ENCODE data around the gene SLF2.

SLF2 gene

DNA sequence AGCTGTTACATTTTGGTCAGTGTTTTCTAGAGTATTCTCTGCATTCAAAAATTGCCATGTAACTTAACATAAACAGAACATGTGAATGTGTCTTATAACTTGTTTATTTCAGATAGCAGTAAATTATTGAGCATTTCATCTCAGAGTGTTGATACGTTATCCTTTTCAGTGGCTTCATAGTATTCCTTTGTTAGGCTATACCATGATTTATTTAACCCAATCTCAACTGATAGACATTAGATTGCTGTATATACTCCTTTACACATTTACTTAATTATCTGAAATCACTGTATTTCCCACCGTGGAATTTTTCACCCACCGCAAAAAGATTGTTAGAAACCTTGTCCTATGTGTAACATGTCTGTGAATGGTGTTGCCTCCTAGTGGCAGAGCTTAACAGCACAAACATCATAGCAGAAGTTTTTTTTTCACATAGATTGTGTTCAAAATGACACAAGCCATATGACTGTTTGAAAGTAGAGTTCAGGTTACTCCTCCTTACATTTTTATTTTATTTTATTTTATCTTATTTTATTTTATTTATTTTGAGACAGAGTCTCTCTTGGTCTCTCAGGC, 21.4 kb downstream of the SLF2 start:
- TF ChIP-seq, protein P1, sequence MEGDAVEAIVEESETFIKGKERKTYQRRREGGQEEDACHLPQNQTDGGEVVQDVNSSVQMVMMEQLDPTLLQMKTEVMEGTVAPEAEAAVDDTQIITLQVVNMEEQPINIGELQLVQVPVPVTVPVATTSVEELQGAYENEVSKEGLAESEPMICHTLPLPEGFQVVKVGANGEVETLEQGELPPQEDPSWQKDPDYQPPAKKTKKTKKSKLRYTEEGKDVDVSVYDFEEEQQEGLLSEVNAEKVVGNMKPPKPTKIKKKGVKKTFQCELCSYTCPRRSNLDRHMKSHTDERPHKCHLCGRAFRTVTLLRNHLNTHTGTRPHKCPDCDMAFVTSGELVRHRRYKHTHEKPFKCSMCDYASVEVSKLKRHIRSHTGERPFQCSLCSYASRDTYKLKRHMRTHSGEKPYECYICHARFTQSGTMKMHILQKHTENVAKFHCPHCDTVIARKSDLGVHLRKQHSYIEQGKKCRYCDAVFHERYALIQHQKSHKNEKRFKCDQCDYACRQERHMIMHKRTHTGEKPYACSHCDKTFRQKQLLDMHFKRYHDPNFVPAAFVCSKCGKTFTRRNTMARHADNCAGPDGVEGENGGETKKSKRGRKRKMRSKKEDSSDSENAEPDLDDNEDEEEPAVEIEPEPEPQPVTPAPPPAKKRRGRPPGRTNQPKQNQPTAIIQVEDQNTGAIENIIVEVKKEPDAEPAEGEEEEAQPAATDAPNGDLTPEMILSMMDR (IDR thresholded peaks at IDR 0.05; ENCODE audit: low read depth, low read length) = peak; percentile 42
- no peak for DNase-seq (ENCODE audit: extremely low read depth, low read depth)

DNA sequence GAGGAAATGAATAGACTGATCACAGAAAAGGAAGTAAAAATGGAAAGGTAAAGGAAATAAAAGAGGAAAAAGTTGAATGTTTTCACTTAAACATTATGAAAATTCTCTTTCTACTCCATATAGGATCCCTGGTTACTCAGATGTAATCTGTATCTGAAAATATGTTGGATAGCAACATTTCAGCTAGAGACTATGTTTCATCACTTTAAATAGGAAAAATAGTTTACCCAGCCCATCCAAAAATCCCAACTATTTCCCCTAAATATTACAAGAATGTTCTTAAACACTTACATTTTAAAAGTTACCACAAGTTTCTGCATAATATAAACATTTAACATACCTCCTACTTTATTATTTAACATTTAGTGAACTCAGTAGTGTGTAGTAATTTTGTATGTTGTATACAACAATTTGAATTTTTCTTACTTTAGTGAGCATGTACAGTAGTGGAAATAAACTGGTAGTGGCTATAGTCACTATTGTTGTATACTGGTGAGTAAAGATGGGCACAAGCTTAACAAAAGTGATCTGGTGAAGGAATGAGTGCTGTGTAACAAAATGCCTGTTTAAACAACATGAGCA, 27.1 kb downstream of the SLF2 start:
- TF ChIP-seq, protein P1 (IDR thresholded peaks at IDR 0.05; ENCODE audit: low read depth, low read length) = no peak

DNA sequence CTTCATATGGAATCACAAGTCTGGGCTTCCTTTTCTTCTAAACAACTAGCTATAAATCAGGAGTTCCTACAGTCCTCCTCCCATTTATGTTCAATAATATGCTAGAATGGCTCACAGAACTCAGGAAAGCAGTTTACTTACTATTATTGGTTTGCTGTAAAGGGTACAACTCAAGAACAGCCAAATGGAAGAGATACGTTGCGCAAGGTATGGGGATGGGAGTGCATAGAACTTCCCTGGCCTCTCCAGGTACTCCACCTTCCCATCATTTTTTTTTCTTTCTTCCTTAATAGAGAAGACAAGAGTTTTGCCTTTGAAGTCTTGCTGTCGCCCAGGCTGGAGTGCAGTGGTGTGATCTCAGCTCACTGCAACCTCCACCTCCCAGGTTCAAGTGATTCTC, 29.5 kb downstream of the SLF2 start:
- no peak for DNase-seq (ENCODE audit: extremely low read depth, low read depth)
- TF ChIP-seq, protein P1 (IDR thresholded peaks at IDR 0.05; ENCODE audit: low read depth, low read length) = no peak

More for the DNA sequence above, 27.1 kb downstream of the SLF2 start:
- DNase-seq (ENCODE audit: extremely low read depth, low read depth) = no peak

GRCh38 chr10:100943508-100943907, 30.7 kb downstream of the SLF2 start:
- TF ChIP-seq, protein P1 (IDR thresholded peaks at IDR 0.05; ENCODE audit: low read depth, low read length) = no peak
- DNase-seq (ENCODE audit: extremely low read depth, low read depth) = no peak

DNA sequence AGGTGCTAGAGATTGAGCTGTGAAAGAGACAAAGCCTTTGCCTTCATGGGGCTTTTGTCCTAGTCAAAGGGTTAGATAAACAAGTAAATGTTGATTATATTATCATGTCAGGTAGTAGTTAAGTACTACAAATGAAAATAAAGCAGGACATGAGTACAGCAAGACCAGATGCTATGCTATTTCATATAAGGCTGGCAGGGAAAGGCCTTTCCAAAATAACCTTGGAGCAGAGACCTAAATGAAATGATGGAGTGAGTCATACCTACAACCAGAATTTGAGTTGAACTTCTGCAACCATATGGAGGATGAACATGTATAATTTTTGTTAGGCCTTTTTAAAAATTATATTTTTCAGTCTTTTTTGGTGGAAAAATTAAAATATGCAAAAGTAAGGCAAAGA, 33.0 kb downstream of the SLF2 start:
- DNase-seq (ENCODE audit: extremely low read depth, low read depth) = no peak
- TF ChIP-seq, protein P1 (IDR thresholded peaks at IDR 0.05; ENCODE audit: low read depth, low read length) = no peak

- no peak for DNase-seq (ENCODE audit: extremely low read depth, low read depth)
- TF ChIP-seq, protein P1 (IDR thresholded peaks at IDR 0.05; ENCODE audit: low read depth, low read length) = no peak
These were observed 36.2 kb downstream of the SLF2 start for GRCh38 chr10:100948916-100949315.

DNA sequence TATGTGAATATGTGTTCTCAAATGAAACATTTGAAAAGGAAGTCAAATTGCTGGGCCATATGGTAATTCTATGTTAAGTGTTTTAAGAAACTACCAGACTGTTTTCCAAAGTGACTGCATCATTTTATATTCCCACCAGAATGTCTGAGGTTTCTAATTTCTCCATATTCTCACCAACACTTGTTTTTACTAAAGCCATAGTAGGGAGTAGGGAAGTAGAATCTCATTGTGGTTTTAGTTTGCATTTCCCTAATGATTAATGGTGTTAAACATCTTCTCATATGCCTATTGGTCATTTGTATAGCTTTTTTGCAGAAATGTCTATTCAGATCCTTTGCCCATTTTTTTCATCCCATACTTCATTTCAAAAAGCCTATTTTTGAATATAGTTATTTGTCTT, 47.5 kb downstream of the SLF2 start:
- TF ChIP-seq, protein P1 (IDR thresholded peaks at IDR 0.05; ENCODE audit: low read depth, low read length) = no peak
- no peak for DNase-seq (ENCODE audit: extremely low read depth, low read depth)

Data from AG09319 (cell line).